GM23338 (cell line): ENCODE measurements around the gene NBAS. TPM values are rescaled to one million over a fixed set of nuclear protein-coding genes. Genes with fewer than 3 reads are reported as not detected.
A peak's percentile ranks its signal among the peaks of the same experiment; 100 is the strongest.

Experiments
- ATAC-seq: fragments of 200-7000 bp; cut with Tn5 transposase; 3 replicates; pipeline ENCODE4 v1.9.1; 2020
- DNase-seq: peaks from one replicate; pipeline ENCODE4 v3.0.0-alpha.2; 2015; ENCODE audit warnings: low spot score
- H2AFZ ChIP-seq: fragments of 200-600 bp; sonication (generic); 2 replicates; pipeline ENCODE4 v1.8.0; 2016; ENCODE audit warnings: antibody characterized with exemption, mild to moderate bottlenecking, moderate library complexity
- H3F3A ChIP-seq: fragments of 200-600 bp; sonication (generic); replicated peaks from 2 replicates; pipeline ENCODE4 v1.8.0; 2017; ENCODE audit warnings: antibody characterized with exemption, mixed run types, low read depth
- H3K27ac ChIP-seq: fragments of 200-600 bp; sonication (generic); 2 replicates; pipeline ENCODE4 v1.6.1; 2016; ENCODE audit warnings: low read depth
- H3K27me3 ChIP-seq: fragments of 200-600 bp; sonication (generic); 2 replicates; pipeline ENCODE4 v1.8.0; 2016; ENCODE audit warnings: mild to moderate bottlenecking, mixed run types, moderate library complexity; ENCODE audit not compliant: insufficient read depth
- H3K36me3 ChIP-seq: fragments of 200-600 bp; sonication (generic); 2 replicates; pipeline ENCODE4 v1.8.0; 2016; ENCODE audit warnings: mild to moderate bottlenecking; ENCODE audit not compliant: insufficient read depth
- H3K4me1 ChIP-seq: fragments of 200-600 bp; sonication (generic); 2 replicates; pipeline ENCODE4 v1.8.0; 2016; ENCODE audit warnings: mild to moderate bottlenecking, moderate library complexity; ENCODE audit not compliant: insufficient read depth
- H3K4me2 ChIP-seq: fragments of 200-600 bp; sonication (generic); 2 replicates; pipeline ENCODE4 v1.7.1; 2017; ENCODE audit warnings: mixed run types
- H3K4me3 ChIP-seq: fragments of 200-600 bp; sonication (generic); 2 replicates; pipeline ENCODE4 v1.6.1; 2016; ENCODE audit warnings: mixed run types
- H3K79me2 ChIP-seq: fragments of 200-600 bp; sonication (generic); replicated peaks from 2 replicates; pipeline ENCODE4 v1.8.0; 2017; ENCODE audit warnings: mild to moderate bottlenecking; ENCODE audit not compliant: insufficient read depth
- H3K9me2 ChIP-seq: fragments of 200-600 bp; sonication (generic); 2 replicates; pipeline ENCODE4 v1.8.0; 2017; ENCODE audit not compliant: insufficient read depth
- H4K20me1 ChIP-seq: fragments of 200-600 bp; sonication (generic); replicated peaks from 2 replicates; pipeline ENCODE4 v1.8.0; 2017; ENCODE audit warnings: mild to moderate bottlenecking; ENCODE audit not compliant: insufficient read depth
- H3K27ac Mint-ChIP-seq: 2 replicates; pipeline ENCODE4 v1.8.0; 2020; ENCODE audit warnings: inconsistent platforms, mild to moderate bottlenecking, moderate library complexity, mixed read lengths
- H3K27me3 Mint-ChIP-seq: 3 replicates; pipeline ENCODE4 v1.8.0; 2022; ENCODE audit warnings: low read depth, mild to moderate bottlenecking, moderate library complexity, mixed read lengths, inconsistent platforms; ENCODE audit not compliant: insufficient read depth, poor library complexity
- H3K36me3 Mint-ChIP-seq: 3 replicates; pipeline ENCODE4 v1.8.0; 2021; ENCODE audit warnings: low read depth, mild to moderate bottlenecking, inconsistent platforms, moderate library complexity, mixed read lengths
- H3K4me1 Mint-ChIP-seq: 3 replicates; pipeline ENCODE4 v1.8.0; 2020; ENCODE audit warnings: mild to moderate bottlenecking, inconsistent platforms, mixed read lengths
- H3K4me3 Mint-ChIP-seq: 3 replicates; pipeline ENCODE4 v1.8.0; 2021; ENCODE audit warnings: moderate library complexity, mild to moderate bottlenecking, inconsistent platforms, mixed read lengths
- H3K9me3 Mint-ChIP-seq: 3 replicates; pipeline ENCODE4 v1.8.0; 2020; ENCODE audit warnings: moderate library complexity, mild to moderate bottlenecking, inconsistent platforms, mixed read lengths
- CREB1 ChIP-seq: fragments of 250-450 bp; sonication (Bioruptor Pico); IDR thresholded peaks from 2 replicates; pipeline ENCODE4 v1.5.0; 2020; ENCODE audit warnings: low read depth, mild to moderate bottlenecking, moderate library complexity
- EZH2 ChIP-seq: fragments of 200-600 bp; sonication (generic); IDR thresholded peaks from one replicate; pipeline ENCODE4 v1.8.0; 2017; ENCODE audit warnings: antibody characterized with exemption, mild to moderate bottlenecking, low read depth; ENCODE audit not compliant: unreplicated experiment
- EZH2phosphoT487 ChIP-seq: fragments of 200-600 bp; sonication (generic); IDR thresholded peaks from one replicate; pipeline ENCODE4 v1.8.1; 2018; ENCODE audit warnings: antibody characterized with exemption; ENCODE audit not compliant: unreplicated experiment
- JUNB ChIP-seq: IDR thresholded peaks from one replicate; pipeline ENCODE4 v1.6.1; 2016; ENCODE audit warnings: antibody characterized with exemption; ENCODE audit not compliant: unreplicated experiment
- POLR2AphosphoS5 ChIP-seq: IDR thresholded peaks from 2 replicates; pipeline ENCODE4 v1.6.1; 2016; ENCODE audit warnings: antibody characterized with exemption, low read depth
- REST ChIP-seq: IDR thresholded peaks from one replicate; pipeline ENCODE4 v1.6.1; 2018; ENCODE audit warnings: antibody characterized with exemption; ENCODE audit not compliant: unreplicated experiment
- STAT1 ChIP-seq: IDR thresholded peaks from one replicate; pipeline ENCODE4 v1.6.1; 2016; ENCODE audit warnings: antibody characterized with exemption; ENCODE audit not compliant: unreplicated experiment
- ZNF114 ChIP-seq: fragments of 250-450 bp; sonication (Bioruptor Pico); IDR thresholded peaks from 2 replicates; pipeline ENCODE4 v1.5.0; 2020; ENCODE audit warnings: mild to moderate bottlenecking, moderate library complexity
- ZNF331 ChIP-seq: fragments of 250-450 bp; sonication (Bioruptor Pico); IDR thresholded peaks from 2 replicates; pipeline ENCODE4 v1.5.0; 2020; ENCODE audit warnings: low read depth, mild to moderate bottlenecking, moderate library complexity
- ZNF462 ChIP-seq: fragments of 250-450 bp; sonication (Bioruptor Pico); IDR thresholded peaks from 2 replicates; pipeline ENCODE4 v1.5.0; 2020; ENCODE audit warnings: mild to moderate bottlenecking, moderate library complexity
- polyA plus RNA-seq: library from polyadenylated mRNA; unstranded; fragments of >200 nt; fragmentation: Nextera tagmentation; extraction: Ambion mirVana; gene quantifications from 2 replicates; pipeline ENCODE4 v1.2.1, GENCODE V29; 2016
- total RNA-seq: library from RNA; depleted of rRNA; stranded (reverse); fragments of >200 nt; shearing (Covaris generic); gene quantifications from 2 replicates; pipeline ENCODE4 v1.2.3, GENCODE V29; 2014
- TF ChIP-seq, protein P1 (sequence below), 2 experiments: fragments of 200-600 bp in 1 of 2; sonication (generic) in 1 of 2; conservative IDR thresholded peaks; 2 replicates each; pipeline versions ENCODE4 v1.5.1 to v1.6.1; 2016 to 2017; ENCODE audit warnings: antibody characterized with exemption in 2 of 2, low read depth in 2 of 2, mild to moderate bottlenecking in 2 of 2, moderate library complexity in 1 of 2

NBAS gene
- total and polyA plus RNA-seq, 2 experiments from 2014 or later = 24.8 to 38.9 TPM

DNA sequence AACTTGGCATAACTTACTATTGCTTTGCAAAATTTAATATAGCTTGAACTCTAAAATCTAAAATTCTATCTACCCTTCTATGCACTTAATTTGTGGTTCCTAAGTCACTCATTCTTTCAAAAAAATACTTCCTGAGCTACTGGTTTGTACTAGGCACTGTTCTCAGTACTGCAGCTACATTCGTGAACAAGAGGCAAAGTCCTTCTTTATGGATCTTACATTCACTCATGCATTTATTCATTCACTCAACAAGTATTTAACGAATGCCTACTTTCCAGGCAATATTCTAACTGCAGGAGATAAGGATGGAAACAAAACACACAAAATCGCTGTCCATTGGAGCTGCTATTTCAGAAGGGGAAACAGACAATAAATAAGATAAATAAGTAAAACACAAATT lies 104.8 kb downstream of the NBAS start:
- no peaks in the 10 kb centered on the region for H3K4me1 ChIP-seq
- H3K27ac ChIP-seq = no peak overlapping the region
- no peaks in the 10 kb centered on the region for H3K27me3 Mint-ChIP-seq
- H3K27me3 ChIP-seq = no peaks in the 10 kb centered on the region
- TF ChIP-seq JUNB (no peak), EZH2 (no peak), CREB1 (no peak), STAT1 (no peak), EZH2phosphoT487 (no peak)
- DNase-seq = no peak
- 0 out of 2 replicates have a peak overlapping the region, but pooled peaks have one; percentile 8 for H3K27ac Mint-ChIP-seq
- H3K79me2 ChIP-seq = no peaks in the 10 kb centered on the region
- no peaks in the 10 kb centered on the region for H3K9me3 Mint-ChIP-seq
- H3K4me1 Mint-ChIP-seq = peaks cover 10% of the 10 kb centered on the region; the same call in 2 of the 3 replicates
- no peaks in the 10 kb centered on the region for H4K20me1 ChIP-seq
- no peak for ATAC-seq
- H3K36me3 Mint-ChIP-seq = peaks cover 13% of the 10 kb centered on the region
- no peak overlapping the region for H3K4me3 Mint-ChIP-seq
- no peaks in the 10 kb centered on the region for H3F3A ChIP-seq
- H3K4me3 ChIP-seq = no peak overlapping the region
- H3K9me2 ChIP-seq = no peaks in the 10 kb centered on the region
- H2AFZ ChIP-seq = no peak overlapping the region
- no peak overlapping the region for H3K4me2 ChIP-seq
- H3K36me3 ChIP-seq = no peaks in the 10 kb centered on the region

GRCh38 chr2:15450808-15451207 lies 110.3 kb downstream of the NBAS start:
- Mint-ChIP-seq H3K27ac (no peak overlapping the region), H3K36me3 (peaks cover 16% of the 10 kb centered on the region), H3K4me3 (no peak overlapping the region), H3K4me1 (peaks cover 13% of the 10 kb centered on the region), H3K27me3 (no peaks in the 10 kb centered on the region), H3K9me3 (0 out of 3 replicates have a peak, but pooled peaks cover 1% of the 10 kb centered on the region)
- Histone ChIP-seq H3K27me3 (no peaks in the 10 kb centered on the region), H3F3A (no peaks in the 10 kb centered on the region), H3K36me3 (no peaks in the 10 kb centered on the region), H3K79me2 (no peaks in the 10 kb centered on the region; the same call in 1 of the 2 replicates), H3K27ac (no peak overlapping the region), H3K4me1 (peaks cover 13% of the 10 kb centered on the region), H3K4me3 (no peak overlapping the region), H4K20me1 (no peaks in the 10 kb centered on the region), H3K9me2 (no peaks in the 10 kb centered on the region), H2AFZ (no peak overlapping the region), H3K4me2 (no peak overlapping the region)
- no peak for DNase-seq
- ATAC-seq = no peak
- TF ChIP-seq STAT1 = no peak
- TF ChIP-seq, protein P1, sequence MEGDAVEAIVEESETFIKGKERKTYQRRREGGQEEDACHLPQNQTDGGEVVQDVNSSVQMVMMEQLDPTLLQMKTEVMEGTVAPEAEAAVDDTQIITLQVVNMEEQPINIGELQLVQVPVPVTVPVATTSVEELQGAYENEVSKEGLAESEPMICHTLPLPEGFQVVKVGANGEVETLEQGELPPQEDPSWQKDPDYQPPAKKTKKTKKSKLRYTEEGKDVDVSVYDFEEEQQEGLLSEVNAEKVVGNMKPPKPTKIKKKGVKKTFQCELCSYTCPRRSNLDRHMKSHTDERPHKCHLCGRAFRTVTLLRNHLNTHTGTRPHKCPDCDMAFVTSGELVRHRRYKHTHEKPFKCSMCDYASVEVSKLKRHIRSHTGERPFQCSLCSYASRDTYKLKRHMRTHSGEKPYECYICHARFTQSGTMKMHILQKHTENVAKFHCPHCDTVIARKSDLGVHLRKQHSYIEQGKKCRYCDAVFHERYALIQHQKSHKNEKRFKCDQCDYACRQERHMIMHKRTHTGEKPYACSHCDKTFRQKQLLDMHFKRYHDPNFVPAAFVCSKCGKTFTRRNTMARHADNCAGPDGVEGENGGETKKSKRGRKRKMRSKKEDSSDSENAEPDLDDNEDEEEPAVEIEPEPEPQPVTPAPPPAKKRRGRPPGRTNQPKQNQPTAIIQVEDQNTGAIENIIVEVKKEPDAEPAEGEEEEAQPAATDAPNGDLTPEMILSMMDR (conservative IDR thresholded peaks at IDR 0.05; ENCODE audit: low read depth in 2 of 2) = no peak
- TF ChIP-seq EZH2 = no peak
- no peak for TF ChIP-seq POLR2AphosphoS5
- no peak for TF ChIP-seq ZNF114 (CRISPR knock-in tag)
- TF ChIP-seq REST = no peak
- no peak for TF ChIP-seq ZNF462
- no peak for TF ChIP-seq CREB1
- TF ChIP-seq ZNF331 = no peak
